ENCODE data around the gene LSM12. TPM values are rescaled to one million over a fixed set of nuclear protein-coding genes. Genes with fewer than 3 reads are reported as not detected.

LSM12 gene
- total RNA-seq, 2 experiments from 2014 or later = 35.4 to 67.9 TPM

- Histone ChIP-seq H3K4me1 (ENCODE audit: insufficient read depth, low read length, poor library complexity, severe bottlenecking) (peaks cover 41% of the 10 kb centered on the region), H3K79me2 (ENCODE audit: insufficient read depth, low read depth, low read length) (no peaks in the 10 kb centered on the region), H3K36me3 (ENCODE audit: insufficient read depth, low read length) (peaks cover 9% of the 10 kb centered on the region), H3K27ac (ENCODE audit: low read depth, low read length, poor library complexity, severe bottlenecking) (no peak overlapping the region), H3K9me3 (ENCODE audit: low read length) (no peaks in the 10 kb centered on the region), H2AFZ (ENCODE audit: low read length) (no peak overlapping the region), H3K4me2 (ENCODE audit: low read length) (peak overlapping the region; percentile 81), H4K20me1 (ENCODE audit: insufficient read depth, low read length) (no peaks in the 10 kb centered on the region), H3K9me2 (ENCODE audit: insufficient read depth, low read length) (no peaks in the 10 kb centered on the region), H3K4me3 (ENCODE audit: low read depth, low read length, poor library complexity, severe bottlenecking) (no peak overlapping the region)
- DNase-seq (ENCODE audit: low spot score) = no peak
- ChIA-PET POLR2A (no interaction called here), CTCF (ENCODE audit: unreplicated experiment) (no interaction called here)
- intact Hi-C loops (cut with micrococcal nuclease; ENCODE audit: unreplicated experiment) = no loop called here
- BruUV-seq (replicated peaks) = no TSS peak
- no peak for TF ChIP-seq EZH2phosphoT487 (IDR thresholded peaks at IDR 0.05; ENCODE audit: borderline replicate concordance, low read depth, low read length)
- TF ChIP-seq CTCF (conservative IDR thresholded peaks at IDR 0.05; ENCODE audit: low read length) = no peak
Observed at GRCh38 chr17:44110011-44110686, 43.7 kb upstream of the LSM12 start.

- no TSS peak for BruUV-seq (replicated peaks)
- no peaks in the 10 kb centered on the region for H3K9me2 ChIP-seq (ENCODE audit: insufficient read depth, low read length)
- no peaks in the 10 kb centered on the region for H3K9me3 ChIP-seq (ENCODE audit: low read length)
- H3K4me2 ChIP-seq (ENCODE audit: low read length) = no peak overlapping the region
- intact Hi-C loops (cut with micrococcal nuclease; ENCODE audit: unreplicated experiment) = no loop called here
- no peak for TF ChIP-seq CTCF (conservative IDR thresholded peaks at IDR 0.05; ENCODE audit: low read length)
- ChIA-PET POLR2A (no interaction called here), CTCF (ENCODE audit: unreplicated experiment) (no interaction called here)
- H3K27ac ChIP-seq (ENCODE audit: low read depth, low read length, poor library complexity, severe bottlenecking) = no peak overlapping the region
- no peak overlapping the region for H3K4me3 ChIP-seq (ENCODE audit: low read depth, low read length, poor library complexity, severe bottlenecking)
- peaks cover 43% of the 10 kb centered on the region for H3K4me1 ChIP-seq (ENCODE audit: insufficient read depth, low read length, poor library complexity, severe bottlenecking)
- H3K36me3 ChIP-seq (ENCODE audit: insufficient read depth, low read length) = peaks cover 4% of the 10 kb centered on the region
- H4K20me1 ChIP-seq (ENCODE audit: insufficient read depth, low read length) = no peaks in the 10 kb centered on the region
- no peak overlapping the region for H2AFZ ChIP-seq (ENCODE audit: low read length)
- no peak for DNase-seq (ENCODE audit: low spot score)
- no peaks in the 10 kb centered on the region for H3K79me2 ChIP-seq (ENCODE audit: insufficient read depth, low read depth, low read length)
Observed at GRCh38 chr17:44109312-44109630, 42.8 kb upstream of the LSM12 start.

GRCh38 chr17:44108440-44109311, 42.2 kb upstream of the LSM12 start:
- H3K4me2 ChIP-seq (ENCODE audit: low read length) = no peak overlapping the region
- no peaks in the 10 kb centered on the region for H4K20me1 ChIP-seq (ENCODE audit: insufficient read depth, low read length)
- no peaks in the 10 kb centered on the region for H3K9me3 ChIP-seq (ENCODE audit: low read length)
- H3K4me3 ChIP-seq (ENCODE audit: low read depth, low read length, poor library complexity, severe bottlenecking) = no peak overlapping the region
- no peak overlapping the region for H2AFZ ChIP-seq (ENCODE audit: low read length)
- H3K9me2 ChIP-seq (ENCODE audit: insufficient read depth, low read length) = no peaks in the 10 kb centered on the region
- no peaks in the 10 kb centered on the region for H3K79me2 ChIP-seq (ENCODE audit: insufficient read depth, low read depth, low read length)
- no peak overlapping the region for H3K27ac ChIP-seq (ENCODE audit: low read depth, low read length, poor library complexity, severe bottlenecking)
- intact Hi-C loops (cut with micrococcal nuclease; ENCODE audit: unreplicated experiment) = no loop called here
- no peak for TF ChIP-seq CTCF (conservative IDR thresholded peaks at IDR 0.05; ENCODE audit: low read length)
- TF ChIP-seq EZH2phosphoT487 (IDR thresholded peaks at IDR 0.05; ENCODE audit: borderline replicate concordance, low read depth, low read length) = no peak
- no TSS peak for BruUV-seq (replicated peaks)
- POLR2A ChIA-PET = no interaction called here
- H3K36me3 ChIP-seq (ENCODE audit: insufficient read depth, low read length) = peaks cover 4% of the 10 kb centered on the region
- CTCF ChIA-PET (ENCODE audit: unreplicated experiment) = no interaction called here
- H3K4me1 ChIP-seq (ENCODE audit: insufficient read depth, low read length, poor library complexity, severe bottlenecking) = peaks cover 43% of the 10 kb centered on the region
- DNase-seq (ENCODE audit: low spot score) = no peak

All from OCI-LY7 (cell line).